Liver (tissue), 9 donors: ENCODE measurements around the gene ABCG2. TPM values are rescaled to one million over a fixed set of nuclear protein-coding genes. Genes with fewer than 3 reads are reported as not detected.

Source experiments
- DNase-seq: peaks from one replicate; pipeline ENCODE4 v3.0.0-alpha.2; 2017; ENCODE audit warnings: low spot score
- H3K27ac ChIP-seq, 2 donors: one replicate each; pipeline ENCODE4 v1.7.0; 2013; ENCODE audit warnings: inconsistent platforms in 2 of 2, low read length in 2 of 2, control low read depth in 1 of 2, low read depth in 1 of 2, mild to moderate bottlenecking in 1 of 2
- H3K27me3 ChIP-seq, 4 donors: one replicate each; pipeline versions ENCODE4 v1.6.1 to v1.7.0; 2013; ENCODE audit warnings: low read length in 3 of 4, inconsistent platforms in 1 of 4, mild to moderate bottlenecking in 1 of 4, moderate library complexity in 1 of 4; ENCODE audit not compliant: control insufficient read depth in 4 of 4, insufficient read depth in 4 of 4
- H3K36me3 ChIP-seq, 4 donors: one replicate each; pipeline versions ENCODE4 v1.6.1 to v1.7.0; 2013; ENCODE audit warnings: low read length in 3 of 4, mild to moderate bottlenecking in 3 of 4, low read depth in 1 of 4, moderate library complexity in 1 of 4; ENCODE audit not compliant: control insufficient read depth in 4 of 4, insufficient read depth in 3 of 4
- H3K4me1 ChIP-seq, 4 donors: one replicate each; pipeline versions ENCODE4 v1.6.1 to v1.7.0; 2013; ENCODE audit warnings: low read length in 3 of 4, mild to moderate bottlenecking in 3 of 4, moderate library complexity in 1 of 4; ENCODE audit not compliant: control insufficient read depth in 4 of 4, insufficient read depth in 4 of 4
- H3K4me3 ChIP-seq, 3 donors: one replicate each; pipeline versions ENCODE4 v1.6.1 to v1.7.0; 2013; ENCODE audit warnings: low read length in 3 of 3, control low read depth in 1 of 3, low read depth in 1 of 3, mild to moderate bottlenecking in 1 of 3
- H3K9ac ChIP-seq, 2 donors: one replicate each; pipeline ENCODE4 v1.7.0; 2013; ENCODE audit warnings: low read length in 2 of 2, mild to moderate bottlenecking in 2 of 2, moderate library complexity in 2 of 2, control low read depth in 1 of 2, low read depth in 1 of 2
- H3K9me3 ChIP-seq, 4 donors: one replicate each; pipeline versions ENCODE4 v1.6.1 to v1.7.0; 2013; ENCODE audit warnings: low read length in 3 of 4; ENCODE audit not compliant: control insufficient read depth in 4 of 4
- EGR1 ChIP-seq, 2 donors: IDR thresholded peaks; 2 replicates each; pipeline ENCODE4 v1.6.1; 2016 to 2018; ENCODE audit warnings: antibody characterized with exemption in 2 of 2, low read depth in 2 of 2
- FOXA1 ChIP-seq: IDR thresholded peaks from 2 replicates; pipeline ENCODE4 v1.6.1; 2016; ENCODE audit warnings: antibody characterized with exemption
- FOXA2 ChIP-seq: IDR thresholded peaks from 2 replicates; pipeline ENCODE4 v1.6.1; 2016; ENCODE audit warnings: antibody characterized with exemption
- GABPA ChIP-seq, 2 donors: IDR thresholded peaks in 1 of 2; conservative IDR thresholded peaks in 1 of 2; 2 replicates each; pipeline ENCODE4 v1.6.1; 2016; ENCODE audit warnings: antibody characterized with exemption in 2 of 2, mild to moderate bottlenecking in 1 of 2, moderate library complexity in 1 of 2
- HNF4A ChIP-seq, 2 donors: conservative IDR thresholded peaks; 2 replicates each; pipeline ENCODE4 v1.6.1; 2016; ENCODE audit warnings: antibody characterized with exemption in 2 of 2, mild to moderate bottlenecking in 2 of 2
- HNF4G ChIP-seq: IDR thresholded peaks from 2 replicates; pipeline ENCODE4 v1.6.1; 2016; ENCODE audit warnings: antibody characterized with exemption
- JUND ChIP-seq, 2 donors: IDR thresholded peaks; 2 replicates each; pipeline ENCODE4 v1.6.1; 2016; ENCODE audit warnings: antibody characterized with exemption in 2 of 2
- NR2F2 ChIP-seq: IDR thresholded peaks from 2 replicates; pipeline ENCODE4 v1.6.1; 2016; ENCODE audit warnings: antibody characterized with exemption
- RAD21 ChIP-seq, 2 donors: IDR thresholded peaks; 2 replicates each; pipeline ENCODE4 v1.6.1; 2016; ENCODE audit warnings: antibody characterized with exemption in 2 of 2, mild to moderate bottlenecking in 2 of 2
- RXRA ChIP-seq, 2 donors: IDR thresholded peaks; 2 replicates each; pipeline ENCODE4 v1.6.1; 2017 to 2018; ENCODE audit warnings: antibody characterized with exemption in 2 of 2, mild to moderate bottlenecking in 1 of 2
- SP1 ChIP-seq: IDR thresholded peaks from 2 replicates; pipeline ENCODE4 v1.6.1; 2018; ENCODE audit warnings: antibody characterized with exemption, mild to moderate bottlenecking
- TAF1 ChIP-seq: conservative IDR thresholded peaks from 2 replicates; pipeline ENCODE4 v1.6.1; 2016; ENCODE audit warnings: antibody characterized with exemption, mild to moderate bottlenecking
- YY1 ChIP-seq: IDR thresholded peaks from 2 replicates; pipeline ENCODE4 v1.6.1; 2016; ENCODE audit warnings: antibody characterized with exemption, mild to moderate bottlenecking
- WGBS: extraction: QIAGEN DNeasy Blood & Tissue Kit; methylation state at CpG from one replicate; pipeline ENCODE4 v1.1.7; 2013; 5-methylcytosine and 5-hydroxymethylcytosine counted together
- polyA plus RNA-seq, 2 donors: library from polyadenylated mRNA; stranded (reverse) in 1 of 2; unstranded in 1 of 2; fragments of 200-250 nt in 1 of 2; fragments of >200 nt in 1 of 2; fragmentation: Nextera tagmentation in 1 of 2; extraction: Ambion mirVana in 1 of 2; gene quantifications; one replicate each; pipeline versions ENCODE4 v1.2.1 to v1.2.3, GENCODE V29; 2013 to 2015
- total RNA-seq, 2 donors: library from RNA; depleted of rRNA; stranded (reverse); fragments of >200 nt; gene quantifications; one replicate each; pipeline ENCODE4 v1.2.3, GENCODE V29; 2014
- TF ChIP-seq, protein P1 (sequence below): IDR thresholded peaks from 2 replicates; pipeline ENCODE4 v1.6.1; 2016; ENCODE audit warnings: antibody characterized with exemption
- TF ChIP-seq, protein P2 (sequence below): fragments of 150-350 bp; IDR thresholded peaks from 2 replicates; pipeline ENCODE4 v1.5.1; 2017; ENCODE audit warnings: improper control_type of control experiment, low read depth, low read length; ENCODE audit not compliant: missing input control
- TF ChIP-seq, protein P3 (sequence below): IDR thresholded peaks from 2 replicates; pipeline ENCODE4 v1.6.1; 2016; ENCODE audit warnings: antibody characterized with exemption
- TF ChIP-seq, protein P4 (sequence below): IDR thresholded peaks from 2 replicates; pipeline ENCODE4 v1.6.1; 2016; ENCODE audit warnings: antibody characterized with exemption, mild to moderate bottlenecking
- TF ChIP-seq, protein P5 (sequence below): IDR thresholded peaks from 2 replicates; pipeline ENCODE4 v1.6.1; 2016; ENCODE audit warnings: antibody characterized with exemption
- donor health status: healthy.
- donor health status: healthy.
- donor health status: healthy.
- donor health status: healthy.
- donor health status: healthy.

Gene ABCG2
- total and polyA plus RNA-seq, 4 donors, result 1.9 to 23.6 (median 7.0) TPM

DNA sequence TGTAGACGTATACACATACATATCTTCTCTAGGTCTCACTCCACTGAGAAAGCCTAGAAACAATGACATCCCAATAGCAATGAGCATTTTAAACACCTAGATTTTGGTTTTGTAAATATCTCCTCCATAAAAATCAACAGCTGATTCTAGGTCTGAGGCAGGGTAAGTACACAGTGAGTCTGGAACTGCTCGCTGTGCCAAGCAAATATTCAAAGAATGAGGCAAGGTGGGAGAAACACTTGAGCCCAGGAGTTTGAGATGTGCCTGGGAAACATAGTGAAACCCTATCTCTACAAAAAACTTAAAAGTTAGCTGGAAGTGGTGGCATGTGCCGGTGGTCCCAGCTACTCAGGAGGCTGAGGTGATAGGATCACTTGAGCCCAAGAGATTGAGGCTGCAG lies 22.2 kb downstream of the ABCG2 start:
- Histone ChIP-seq H3K36me3 (peaks cover 0 to 2% (median under 1%) of the 10 kb centered on the region in 4 donors), H3K27ac (no peak overlapping the region), H3K4me1 (peaks cover 4 to 24% (median 13%) of the 10 kb centered on the region in 4 donors), H3K9ac (no peak overlapping the region), H3K9me3 (no peaks in the 10 kb centered on the region), H3K27me3 (no peaks in the 10 kb centered on the region), H3K4me3 (no peak overlapping the region)
- no peak for DNase-seq
- TF ChIP-seq FOXA2 (no peak), YY1 (no peak), TAF1 (no peak), GABPA (IDR thresholded peaks at IDR 0.05 in 1 of 2, conservative IDR thresholded peaks at IDR 0.05 in 1 of 2) (no peak), HNF4A (conservative IDR thresholded peaks at IDR 0.05) (no peak), HNF4G (no peak), FOXA1 (no peak), JUND (IDR thresholded peaks at IDR 0.05) (no peak), NR2F2 (no peak), EGR1 (IDR thresholded peaks at IDR 0.05; ENCODE audit: low read depth in 2 of 2) (no peak), RAD21 (IDR thresholded peaks at IDR 0.05) (no peak), RXRA (IDR thresholded peaks at IDR 0.05) (no peak), SP1 (no peak)
- TF ChIP-seq, protein P1, sequence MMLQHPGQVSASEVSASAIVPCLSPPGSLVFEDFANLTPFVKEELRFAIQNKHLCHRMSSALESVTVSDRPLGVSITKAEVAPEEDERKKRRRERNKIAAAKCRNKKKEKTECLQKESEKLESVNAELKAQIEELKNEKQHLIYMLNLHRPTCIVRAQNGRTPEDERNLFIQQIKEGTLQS, result no peak
- TF ChIP-seq, protein P2, sequence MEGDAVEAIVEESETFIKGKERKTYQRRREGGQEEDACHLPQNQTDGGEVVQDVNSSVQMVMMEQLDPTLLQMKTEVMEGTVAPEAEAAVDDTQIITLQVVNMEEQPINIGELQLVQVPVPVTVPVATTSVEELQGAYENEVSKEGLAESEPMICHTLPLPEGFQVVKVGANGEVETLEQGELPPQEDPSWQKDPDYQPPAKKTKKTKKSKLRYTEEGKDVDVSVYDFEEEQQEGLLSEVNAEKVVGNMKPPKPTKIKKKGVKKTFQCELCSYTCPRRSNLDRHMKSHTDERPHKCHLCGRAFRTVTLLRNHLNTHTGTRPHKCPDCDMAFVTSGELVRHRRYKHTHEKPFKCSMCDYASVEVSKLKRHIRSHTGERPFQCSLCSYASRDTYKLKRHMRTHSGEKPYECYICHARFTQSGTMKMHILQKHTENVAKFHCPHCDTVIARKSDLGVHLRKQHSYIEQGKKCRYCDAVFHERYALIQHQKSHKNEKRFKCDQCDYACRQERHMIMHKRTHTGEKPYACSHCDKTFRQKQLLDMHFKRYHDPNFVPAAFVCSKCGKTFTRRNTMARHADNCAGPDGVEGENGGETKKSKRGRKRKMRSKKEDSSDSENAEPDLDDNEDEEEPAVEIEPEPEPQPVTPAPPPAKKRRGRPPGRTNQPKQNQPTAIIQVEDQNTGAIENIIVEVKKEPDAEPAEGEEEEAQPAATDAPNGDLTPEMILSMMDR, result no peak
- TF ChIP-seq, protein P3, sequence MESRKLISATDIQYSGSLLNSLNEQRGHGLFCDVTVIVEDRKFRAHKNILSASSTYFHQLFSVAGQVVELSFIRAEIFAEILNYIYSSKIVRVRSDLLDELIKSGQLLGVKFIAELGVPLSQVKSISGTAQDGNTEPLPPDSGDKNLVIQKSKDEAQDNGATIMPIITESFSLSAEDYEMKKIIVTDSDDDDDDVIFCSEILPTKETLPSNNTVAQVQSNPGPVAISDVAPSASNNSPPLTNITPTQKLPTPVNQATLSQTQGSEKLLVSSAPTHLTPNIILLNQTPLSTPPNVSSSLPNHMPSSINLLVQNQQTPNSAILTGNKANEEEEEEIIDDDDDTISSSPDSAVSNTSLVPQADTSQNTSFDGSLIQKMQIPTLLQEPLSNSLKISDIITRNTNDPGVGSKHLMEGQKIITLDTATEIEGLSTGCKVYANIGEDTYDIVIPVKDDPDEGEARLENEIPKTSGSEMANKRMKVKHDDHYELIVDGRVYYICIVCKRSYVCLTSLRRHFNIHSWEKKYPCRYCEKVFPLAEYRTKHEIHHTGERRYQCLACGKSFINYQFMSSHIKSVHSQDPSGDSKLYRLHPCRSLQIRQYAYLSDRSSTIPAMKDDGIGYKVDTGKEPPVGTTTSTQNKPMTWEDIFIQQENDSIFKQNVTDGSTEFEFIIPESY, result no peak
- TF ChIP-seq, protein P4, sequence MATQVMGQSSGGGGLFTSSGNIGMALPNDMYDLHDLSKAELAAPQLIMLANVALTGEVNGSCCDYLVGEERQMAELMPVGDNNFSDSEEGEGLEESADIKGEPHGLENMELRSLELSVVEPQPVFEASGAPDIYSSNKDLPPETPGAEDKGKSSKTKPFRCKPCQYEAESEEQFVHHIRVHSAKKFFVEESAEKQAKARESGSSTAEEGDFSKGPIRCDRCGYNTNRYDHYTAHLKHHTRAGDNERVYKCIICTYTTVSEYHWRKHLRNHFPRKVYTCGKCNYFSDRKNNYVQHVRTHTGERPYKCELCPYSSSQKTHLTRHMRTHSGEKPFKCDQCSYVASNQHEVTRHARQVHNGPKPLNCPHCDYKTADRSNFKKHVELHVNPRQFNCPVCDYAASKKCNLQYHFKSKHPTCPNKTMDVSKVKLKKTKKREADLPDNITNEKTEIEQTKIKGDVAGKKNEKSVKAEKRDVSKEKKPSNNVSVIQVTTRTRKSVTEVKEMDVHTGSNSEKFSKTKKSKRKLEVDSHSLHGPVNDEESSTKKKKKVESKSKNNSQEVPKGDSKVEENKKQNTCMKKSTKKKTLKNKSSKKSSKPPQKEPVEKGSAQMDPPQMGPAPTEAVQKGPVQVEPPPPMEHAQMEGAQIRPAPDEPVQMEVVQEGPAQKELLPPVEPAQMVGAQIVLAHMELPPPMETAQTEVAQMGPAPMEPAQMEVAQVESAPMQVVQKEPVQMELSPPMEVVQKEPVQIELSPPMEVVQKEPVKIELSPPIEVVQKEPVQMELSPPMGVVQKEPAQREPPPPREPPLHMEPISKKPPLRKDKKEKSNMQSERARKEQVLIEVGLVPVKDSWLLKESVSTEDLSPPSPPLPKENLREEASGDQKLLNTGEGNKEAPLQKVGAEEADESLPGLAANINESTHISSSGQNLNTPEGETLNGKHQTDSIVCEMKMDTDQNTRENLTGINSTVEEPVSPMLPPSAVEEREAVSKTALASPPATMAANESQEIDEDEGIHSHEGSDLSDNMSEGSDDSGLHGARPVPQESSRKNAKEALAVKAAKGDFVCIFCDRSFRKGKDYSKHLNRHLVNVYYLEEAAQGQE, result no peak
- TF ChIP-seq, protein P5, sequence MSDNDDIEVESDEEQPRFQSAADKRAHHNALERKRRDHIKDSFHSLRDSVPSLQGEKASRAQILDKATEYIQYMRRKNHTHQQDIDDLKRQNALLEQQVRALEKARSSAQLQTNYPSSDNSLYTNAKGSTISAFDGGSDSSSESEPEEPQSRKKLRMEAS, result no peak
- WGBS, result 78% methylated on average over 3 of the region's 3 CpGs
